ENCODE measurements around the gene CHD6.
A peak's percentile ranks its signal among the peaks of the same experiment; 100 is the strongest.

GRCh38 chr20:41411391-41411847, 206.8 kb downstream of the CHD6 start:
- no peak for TF ChIP-seq EP300 (IDR thresholded peaks at IDR 0.05; ENCODE audit: borderline replicate concordance)
- TF ChIP-seq RAD21 (IDR thresholded peaks at IDR 0.05; ENCODE audit: low read depth) = peak; percentile 32; the same call in 1 of the 2 replicates
- no peak for TF ChIP-seq FOXM1 (IDR thresholded peaks at IDR 0.05; ENCODE audit: borderline replicate concordance, low read depth)
- TF ChIP-seq MAX (IDR thresholded peaks at IDR 0.05) = no peak
- no peak for TF ChIP-seq CREB1 (IDR thresholded peaks at IDR 0.05; ENCODE audit: low read depth)
- no peak for TF ChIP-seq YY1 (IDR thresholded peaks at IDR 0.05; ENCODE audit: low read depth)
- no peak for TF ChIP-seq CEBPB (IDR thresholded peaks at IDR 0.05)

Data from Ishikawa (cell line).